HFFc6 (cell line): Measurements from ENCODE around the gene LIPJ. TPM values are rescaled to one million over a fixed set of nuclear protein-coding genes. Genes with fewer than 3 reads are reported as not detected.

Source experiments
- DNase-seq: peaks from one replicate; pipeline ENCODE4 v3.0.0-alpha.2; 2018
- H3K27ac Mint-ChIP-seq: 2 replicates; pipeline ENCODE4 v1.8.0; 2020; ENCODE audit warnings: mild to moderate bottlenecking, mixed read lengths
- H3K27me3 Mint-ChIP-seq: 2 replicates; pipeline ENCODE4 v1.8.0; 2021; ENCODE audit warnings: mild to moderate bottlenecking, moderate library complexity, mixed read lengths; ENCODE audit not compliant: insufficient read depth
- H3K36me3 Mint-ChIP-seq: 2 replicates; pipeline ENCODE4 v1.8.0; 2021; ENCODE audit warnings: low read depth, mixed read lengths
- H3K4me1 Mint-ChIP-seq: 2 replicates; pipeline ENCODE4 v1.8.0; 2020; ENCODE audit warnings: low read depth, mixed read lengths
- H3K4me3 Mint-ChIP-seq: 2 replicates; pipeline ENCODE4 v1.8.0; 2020; ENCODE audit warnings: mild to moderate bottlenecking, moderate library complexity, mixed read lengths
- H3K9me3 Mint-ChIP-seq: 2 replicates; pipeline ENCODE4 v1.8.0; 2020; ENCODE audit warnings: mild to moderate bottlenecking, mixed read lengths
- CTCF ChIP-seq: fragments of 200-600 bp; sonication (generic); IDR thresholded peaks from 2 replicates; pipeline ENCODE4 v1.5.0; 2021; ENCODE audit warnings: antibody characterized with exemption, mild to moderate bottlenecking
- total RNA-seq, 6 experiments: library from RNA; stranded (reverse); fragmentation: NEBNext Ultra II Directional; extraction: Animal tissue kit (Norgen Biotek cat#: 25700); gene quantifications; 2 replicates in 1 of 6; 3 replicates in 5 of 6; pipeline ENCODE4 v1.2.3, GENCODE V29; 2021

The LIPJ gene
- total RNA-seq, 6 experiments from 2014 or later, result not detected

GRCh38 chr10:88651101-88651551, 64.6 kb downstream of the LIPJ start:
- Mint-ChIP-seq H3K36me3 (peaks cover 5% of the 10 kb centered on the region; the same call in 1 of the 2 replicates), H3K27ac (peak overlapping the region; percentile 90), H3K9me3 (no peaks in the 10 kb centered on the region), H3K4me1 (peaks cover 70% of the 10 kb centered on the region), H3K4me3 (peak overlapping the region; percentile 47), H3K27me3 (no peaks in the 10 kb centered on the region)
- TF ChIP-seq CTCF, result no peak
- DNase-seq, result peak; percentile 82

- Mint-ChIP-seq H3K27ac (peak overlapping the region; percentile 90), H3K9me3 (no peaks in the 10 kb centered on the region), H3K4me1 (peaks cover 68% of the 10 kb centered on the region), H3K27me3 (no peaks in the 10 kb centered on the region), H3K4me3 (peak overlapping the region; percentile 22; the same call in 1 of the 2 replicates), H3K36me3 (peaks cover 5% of the 10 kb centered on the region; the same call in 1 of the 2 replicates)
- no peak for TF ChIP-seq CTCF
- peak; percentile 9 for DNase-seq
Measured at GRCh38 chr10:88652616-88653015, 66.1 kb downstream of the LIPJ start.

Other genes starting within 250 kb of the LIPJ start
- gene RNLS, start 3.4 kb upstream of the LIPJ start, total RNA-seq, result 1 to 10 TPM; 1.8 to 3.1 (median 2.4) TPM
- not detected for gene LIPF, start 77.7 kb downstream of the LIPJ start, total RNA-seq
- not detected for gene LIPK, start 119.5 kb downstream of the LIPJ start, total RNA-seq
- not detected for gene LIPN, start 173.3 kb downstream of the LIPJ start, total RNA-seq
- gene LIPM, start 216.0 kb downstream of the LIPJ start, total RNA-seq, result not detected